Testis (tissue), 3 donors: ENCODE data around the gene VSIG10L. TPM values are rescaled to one million over a fixed set of nuclear protein-coding genes. Genes with fewer than 3 reads are reported as not detected.

Source experiments
- DNase-seq: peaks from one replicate; pipeline ENCODE4 v3.0.0-alpha.2; 2019
- H3K27ac ChIP-seq, 2 donors: fragments of 200-600 bp; sonication (generic); one replicate each; pipeline ENCODE4 v1.5.1; 2019
- H3K27me3 ChIP-seq: fragments of 200-600 bp; sonication (generic); one replicate; pipeline ENCODE4 v1.5.1; 2019
- H3K36me3 ChIP-seq: fragments of 200-600 bp; sonication (generic); one replicate; pipeline ENCODE4 v1.5.1; 2017; ENCODE audit warnings: low read depth; ENCODE audit errors: missing control alignments
- H3K4me1 ChIP-seq: fragments of 200-600 bp; sonication (generic); one replicate; pipeline ENCODE4 v1.5.1; 2019
- H3K4me3 ChIP-seq, 2 donors: fragments of 200-600 bp; sonication (generic); one replicate each; pipeline ENCODE4 v1.5.1; 2017 to 2019
- H3K9me3 ChIP-seq: fragments of 200-600 bp; sonication (generic); one replicate; pipeline ENCODE4 v1.5.1; 2017
- CTCF ChIP-seq, 3 experiments: fragments of 450-650 bp in 2 of 3; fragments of 200-600 bp in 1 of 3; sonication (generic) in 1 of 3; IDR thresholded peaks; one replicate each; pipeline ENCODE4 v1.5.1; 2016 to 2019; ENCODE audit warnings: antibody characterized with exemption in 3 of 3, mild to moderate bottlenecking in 2 of 3, moderate library complexity in 1 of 3
- POLR2A ChIP-seq: fragments of 450-650 bp; IDR thresholded peaks from one replicate; pipeline ENCODE4 v1.6.1; 2017; ENCODE audit warnings: antibody characterized with exemption, mild to moderate bottlenecking, moderate library complexity
- WGBS, 2 donors: methylation state at CpG; one replicate each; pipeline ENCODE4 v1.1.5; 2018; 5-methylcytosine and 5-hydroxymethylcytosine counted together
- intact Hi-C: fragments of 100-400 bp; cut with DNase I; formaldehyde crosslinking; loops from one replicate; pipeline ENCODE4 v1.15.1; 2023; ENCODE audit warnings: low total_unique reads
- polyA plus RNA-seq: library from polyadenylated mRNA; stranded (reverse); fragments of 350-450 nt; fragmentation: Illumina TruSeq; extraction: RNeasy Lipid Tissue Mini Kit (QIAGEN cat#74804); gene quantifications from one replicate; pipeline ENCODE4 v1.2.3, GENCODE V29; 2014; ENCODE audit warnings: low read depth, low replicate concordance; ENCODE audit not compliant: insufficient read depth
- total RNA-seq, 2 donors: library from RNA; depleted of rRNA; stranded (reverse); fragments of >200 nt; gene quantifications; one replicate each; pipeline ENCODE4 v1.2.3, GENCODE V29; 2016

The VSIG10L gene
- total and polyA plus RNA-seq, 3 donors from 2014 or later, result 5.8 to 12.0 (median 10.5) TPM

GRCh38 chr19:51296336-51297093 lies 45.4 kb downstream of the VSIG10L start:
- TF ChIP-seq CTCF (IDR thresholded peaks at IDR 0.05), result no peak
- Histone ChIP-seq H3K36me3 (no peaks in the 10 kb centered on the region), H3K4me3 (no peak overlapping the region), H3K9me3 (no peaks in the 10 kb centered on the region), H3K4me1 (no peaks in the 10 kb centered on the region), H3K27me3 (no peaks in the 10 kb centered on the region), H3K27ac (no peak overlapping the region)
- DNase-seq, result peak; percentile 32
- WGBS, 2 donors, result 70 to 77% methylated on average over 9 of the region's 9 CpGs
- intact Hi-C loops, result no loop called here

GRCh38 chr19:51295382-51296126 lies 46.4 kb downstream of the VSIG10L start:
- Histone ChIP-seq H3K27me3 (no peaks in the 10 kb centered on the region), H3K4me1 (no peaks in the 10 kb centered on the region), H3K4me3 (no peak overlapping the region), H3K36me3 (no peaks in the 10 kb centered on the region), H3K9me3 (no peaks in the 10 kb centered on the region), H3K27ac (no peak overlapping the region)
- TF ChIP-seq CTCF (IDR thresholded peaks at IDR 0.05) (no peak), POLR2A (no peak)
- WGBS, 2 donors, result 55% methylated on average over 15 of the region's 15 CpGs
- intact Hi-C loops, result no loop called here
- DNase-seq, result no peak

GRCh38 chr19:51294977-51295375 lies 47.0 kb downstream of the VSIG10L start:
- no peaks in the 10 kb centered on the region for H3K4me1 ChIP-seq
- no peaks in the 10 kb centered on the region for H3K36me3 ChIP-seq
- 72 to 73% methylated on average over 6 to 12 of the region's 12 CpGs for WGBS, 2 donors
- no peaks in the 10 kb centered on the region for H3K9me3 ChIP-seq
- no peak overlapping the region for H3K4me3 ChIP-seq
- no peak for DNase-seq
- intact Hi-C loops, result no loop called here
- no peak overlapping the region for H3K27ac ChIP-seq
- TF ChIP-seq POLR2A, result no peak
- no peak for TF ChIP-seq CTCF (IDR thresholded peaks at IDR 0.05)
- no peaks in the 10 kb centered on the region for H3K27me3 ChIP-seq

GRCh38 chr19:51294211-51294976 lies 47.5 kb downstream of the VSIG10L start:
- no peaks in the 10 kb centered on the region for H3K27me3 ChIP-seq
- H3K36me3 ChIP-seq, result no peaks in the 10 kb centered on the region
- no peaks in the 10 kb centered on the region for H3K9me3 ChIP-seq
- no peak for DNase-seq
- TF ChIP-seq CTCF (IDR thresholded peaks at IDR 0.05) (no peak), POLR2A (no peak)
- H3K4me1 ChIP-seq, result no peaks in the 10 kb centered on the region
- H3K27ac ChIP-seq, result no peak overlapping the region
- H3K4me3 ChIP-seq, result no peak overlapping the region
- 83 to 85% methylated on average over 15 to 23 of the region's 23 CpGs for WGBS, 2 donors
- intact Hi-C loops, result no loop called here
